Activated T-cell treated with anti-CD3 and anti-CD28 coated beads, Interleukin-2, amount 50 U/mL, for 72 hours (primary cell): ENCODE data around the gene CCDC87. TPM values are rescaled to one million over a fixed set of nuclear protein-coding genes. Genes with fewer than 3 reads are reported as not detected.
A peak's percentile ranks its signal among the peaks of the same experiment; 100 is the strongest.
"Not testable (repeated sequence)": the region's sequence is repeated elsewhere in the genome, so short reads cannot be mapped to it uniquely, and the experiment has no call there.

Experiments used
- ATAC-seq, 2 donors: fragments of 150-1000 bp; cut with Tn5 transposase; replicated peaks in 1 of 2; 2 replicates each; pipeline ENCODE4 v1.10.0; 2021; ENCODE audit warnings: moderate library complexity in 2 of 2, mild to moderate bottlenecking in 1 of 2
- DNase-seq, 2 donors: peaks; one replicate each; pipeline ENCODE4 v3.0.0; 2021 to 2022; ENCODE audit warnings: mixed read lengths in 1 of 2
- H3K27ac Mint-ChIP-seq: one replicate; pipeline ENCODE4 v1.8.0; 2022; ENCODE audit warnings: mild to moderate bottlenecking, moderate library complexity, mixed read lengths
- H3K27me3 Mint-ChIP-seq: one replicate; pipeline ENCODE4 v1.8.0; 2022; ENCODE audit warnings: low read depth, mixed read lengths
- H3K36me3 Mint-ChIP-seq, 2 donors: one replicate each; pipeline ENCODE4 v1.8.0; 2022; ENCODE audit warnings: mixed read lengths in 2 of 2, mild to moderate bottlenecking in 1 of 2; ENCODE audit not compliant: insufficient read depth in 2 of 2
- H3K4me1 Mint-ChIP-seq: one replicate; pipeline ENCODE4 v1.8.0; 2022; ENCODE audit warnings: low read depth, mixed read lengths
- H3K4me3 Mint-ChIP-seq, 2 donors: one replicate each; pipeline ENCODE4 v1.8.0; 2022; ENCODE audit warnings: mild to moderate bottlenecking in 2 of 2, mixed read lengths in 2 of 2, moderate library complexity in 2 of 2
- H3K9me3 Mint-ChIP-seq, 2 donors: one replicate each; pipeline ENCODE4 v1.8.0; 2022; ENCODE audit warnings: mixed read lengths in 2 of 2
- total RNA-seq, 2 donors: library from RNA; stranded (reverse); gene quantifications; one replicate each; pipeline ENCODE4 v1.2.3, GENCODE V29; 2022

CCDC87 gene
- under 1 TPM; 0.10 to 0.21 TPM for total RNA-seq

DNA sequence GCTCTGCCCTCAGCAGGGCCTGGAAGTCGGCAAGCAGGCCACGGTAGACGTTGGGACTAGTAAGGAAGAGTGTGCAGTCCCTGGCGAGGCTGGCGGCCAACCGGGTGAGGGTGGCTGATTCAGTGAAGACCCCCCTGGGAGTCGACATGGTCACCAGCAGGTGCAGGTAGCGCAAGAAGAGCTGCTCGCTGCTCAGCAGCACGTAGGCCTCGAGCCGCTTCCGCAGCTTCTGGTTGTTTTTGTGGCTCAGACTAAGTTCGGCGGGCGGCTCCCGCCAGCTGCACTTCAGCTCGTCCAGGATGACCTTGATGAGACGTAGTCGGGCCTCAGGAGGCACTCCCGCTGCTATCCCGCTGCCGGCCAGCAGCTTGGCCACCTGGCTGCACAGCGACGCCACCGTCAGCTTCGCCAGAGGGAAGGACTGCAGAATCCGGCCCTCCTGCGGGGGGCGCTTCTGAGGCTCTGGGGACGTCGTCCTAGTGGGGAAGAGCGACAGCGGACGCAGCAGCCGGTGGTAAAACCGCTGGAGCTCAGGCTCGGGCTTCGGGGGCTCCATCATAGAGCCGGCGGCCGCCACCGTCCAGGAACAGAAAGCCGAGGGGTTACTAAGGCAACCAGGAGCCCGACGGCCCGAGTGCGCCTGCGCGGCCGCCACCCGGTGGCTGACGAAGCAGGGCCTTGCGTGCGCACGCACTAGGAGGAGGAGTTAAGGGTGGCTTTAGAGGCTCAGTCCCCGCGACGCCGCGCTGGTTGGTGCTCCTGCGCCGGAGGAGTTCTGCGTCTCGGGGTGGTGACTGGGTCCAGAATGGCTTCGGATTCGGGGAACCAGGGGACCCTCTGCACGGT lies at the start of gene CCDC87, which contains the start of gene CCS:
Gene CCDC87 (minus strand): TSS at position 607 of the 846 bp plus-strand sequence. CDS start 48 bp downstream, at position 559.
Gene CCS (plus strand): TSS at position 729 of the 846 bp plus-strand sequence. CDS start 77 bp downstream, at position 806.
- peak; percentile 98 for DNase-seq
- Mint-ChIP-seq H3K36me3 (peaks cover 0 to 3% of the 10 kb centered on the region in 2 donors), H3K27me3 (no peaks in the 10 kb centered on the region), H3K27ac (peak within 1 kb of the TSS; percentile 98), H3K4me3 (peak within 1 kb of the TSS; percentile 100), H3K4me1 (peaks cover 42% of the 10 kb centered on the region), H3K9me3 (no peaks in the 10 kb centered on the region)
- peak; percentile 98 to 99 for ATAC-seq

DNA sequence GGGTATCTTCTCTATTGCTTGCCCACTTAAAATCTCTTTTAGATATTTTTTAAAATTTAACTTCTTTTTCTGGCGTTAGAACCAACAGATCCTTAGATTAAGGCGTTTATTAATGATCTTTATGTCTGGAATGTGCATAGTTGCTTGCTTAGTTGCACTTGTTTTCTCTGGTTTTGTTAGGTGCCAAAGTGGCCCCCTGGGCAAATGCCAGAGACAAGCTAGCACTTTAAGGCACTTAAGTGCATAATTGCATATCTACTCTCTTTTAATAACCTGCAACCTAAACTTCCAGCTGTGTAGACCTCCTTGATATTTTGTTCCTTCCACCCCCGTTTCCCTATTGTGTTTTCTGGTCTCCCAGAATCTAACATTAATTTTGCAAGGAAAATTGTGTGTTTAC lies 49.0 kb upstream of the CCDC87 start:
- Mint-ChIP-seq H3K9me3 (no peaks in the 10 kb centered on the region), H3K27me3 (no peaks in the 10 kb centered on the region), H3K27ac (peak overlapping the region; percentile 74), H3K4me1 (peaks cover 90% of the 10 kb centered on the region), H3K36me3 (peaks cover 38 to 71% of the 10 kb centered on the region in 2 donors), H3K4me3 (peak overlapping the region; percentile 89 to 97)
- ATAC-seq (no peak), DNase-seq (no peak)

DNA sequence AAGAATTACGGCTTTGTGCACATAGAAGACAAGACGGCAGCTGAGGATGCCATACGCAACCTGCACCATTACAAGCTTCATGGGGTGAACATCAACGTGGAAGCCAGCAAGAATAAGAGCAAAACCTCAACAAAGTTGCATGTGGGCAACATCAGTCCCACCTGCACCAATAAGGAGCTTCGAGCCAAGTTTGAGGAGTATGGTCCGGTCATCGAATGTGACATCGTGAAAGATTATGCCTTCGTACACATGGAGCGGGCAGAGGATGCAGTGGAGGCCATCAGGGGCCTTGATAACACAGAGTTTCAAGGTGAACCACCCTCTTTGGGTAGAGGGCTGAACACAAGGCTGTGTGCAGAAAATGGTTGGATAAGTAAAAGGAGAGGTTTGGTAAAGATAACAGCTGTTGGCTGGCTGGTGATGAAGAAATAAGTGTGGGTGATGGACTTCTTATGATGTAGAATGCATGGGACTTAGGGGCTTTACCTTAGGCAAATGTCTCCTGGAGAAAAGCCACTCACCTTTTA lies 47.0 kb upstream of the CCDC87 start:
- not testable (repeated sequence) for H3K27me3 Mint-ChIP-seq, H3K9me3 Mint-ChIP-seq, ATAC-seq, DNase-seq
- Mint-ChIP-seq H3K4me1 (peaks cover 78% of the 10 kb centered on the region), H3K36me3 (peaks cover 31 to 52% of the 10 kb centered on the region in 2 donors), H3K4me3 (peak overlapping the region; percentile 89 to 97), H3K27ac (peak overlapping the region; percentile 85)

DNA sequence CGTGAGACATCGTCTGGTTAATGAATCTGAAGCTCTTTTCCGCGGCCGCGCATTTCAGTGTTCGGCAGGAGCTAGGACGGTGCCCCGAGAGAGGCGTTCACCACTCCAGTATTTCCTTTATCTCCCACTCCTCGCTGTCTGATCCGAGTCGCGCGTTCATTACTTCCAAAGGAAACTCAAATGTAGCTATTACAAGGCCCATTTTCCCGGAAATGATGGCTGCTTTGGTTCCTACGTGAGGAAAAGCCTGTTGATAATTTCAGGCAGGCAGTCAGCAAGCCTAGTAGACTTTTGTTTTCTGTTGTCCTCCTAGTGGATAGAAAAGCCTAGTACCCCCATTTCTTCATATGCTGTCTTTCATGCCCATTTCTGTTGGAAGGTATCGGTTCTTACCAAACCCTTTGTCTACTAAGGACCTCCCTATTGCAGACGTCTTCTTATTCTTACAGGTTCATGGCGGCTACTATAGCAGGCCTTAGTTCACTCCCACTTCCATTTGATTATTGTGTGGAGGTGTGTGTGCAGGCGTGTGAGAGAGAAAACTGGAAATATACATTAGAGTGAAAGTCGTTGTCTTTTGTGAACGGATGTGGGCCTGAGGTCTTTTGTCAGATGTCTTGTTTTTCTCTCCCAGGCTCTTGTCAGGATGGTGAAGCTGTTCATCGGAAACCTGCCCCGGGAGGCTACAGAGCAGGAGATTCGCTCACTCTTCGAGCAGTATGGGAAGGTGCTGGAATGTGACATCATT lies 46.4 kb upstream of the CCDC87 start:
- ATAC-seq (no peak), DNase-seq (peak; percentile 22 to 31)

GRCh38 chr11:66638177-66639065 lies 45.6 kb upstream of the CCDC87 start, which contains the start of gene RBM4:
TSS of gene RBM4 (plus strand) at chr11:66638703. CDS start at chr11:66639712, 1,009 bp downstream.
- Mint-ChIP-seq H3K9me3 (no peaks in the 10 kb centered on the region), H3K36me3 (peaks cover 31 to 49% of the 10 kb centered on the region in 2 donors), H3K27me3 (no peaks in the 10 kb centered on the region), H3K4me1 (peaks cover 70% of the 10 kb centered on the region), H3K4me3 (peak within 1 kb of the TSS; percentile 89 to 97), H3K27ac (peak within 1 kb of the TSS; percentile 85)
- DNase-seq: peak; percentile 93 to 98
- peak; percentile 94 to 95 for ATAC-seq

More for the DNA sequence above, 46.4 kb upstream of the CCDC87 start:
- H3K27ac Mint-ChIP-seq: peak overlapping the region; percentile 85
- no peaks in the 10 kb centered on the region for H3K9me3 Mint-ChIP-seq
- peaks cover 31 to 52% of the 10 kb centered on the region in 2 donors for H3K36me3 Mint-ChIP-seq
- H3K4me3 Mint-ChIP-seq: peak overlapping the region; percentile 89 to 97
- H3K4me1 Mint-ChIP-seq: peaks cover 78% of the 10 kb centered on the region
- H3K27me3 Mint-ChIP-seq: no peaks in the 10 kb centered on the region

- H3K27me3 Mint-ChIP-seq: no peaks in the 10 kb centered on the region
- H3K36me3 Mint-ChIP-seq: peaks cover 25 to 45% of the 10 kb centered on the region in 2 donors
- ATAC-seq: no peak
- H3K27ac Mint-ChIP-seq: peak overlapping the region; percentile 85
- no peak for DNase-seq
- no peaks in the 10 kb centered on the region for H3K9me3 Mint-ChIP-seq
- peak overlapping the region; percentile 89 to 97 for H3K4me3 Mint-ChIP-seq
- H3K4me1 Mint-ChIP-seq: peaks cover 62% of the 10 kb centered on the region
These were observed 44.8 kb upstream of the CCDC87 start for GRCh38 chr11:66637557-66638176.

GRCh38 chr11:66636411-66636810 lies 43.5 kb upstream of the CCDC87 start:
- H3K9me3 Mint-ChIP-seq: no peaks in the 10 kb centered on the region
- H3K36me3 Mint-ChIP-seq: peaks cover 23 to 42% of the 10 kb centered on the region in 2 donors
- H3K27ac Mint-ChIP-seq: no peak overlapping the region
- H3K4me3 Mint-ChIP-seq: no peak overlapping the region
- ATAC-seq (no peak), DNase-seq (no peak)
- no peaks in the 10 kb centered on the region for H3K27me3 Mint-ChIP-seq
- H3K4me1 Mint-ChIP-seq: peaks cover 50% of the 10 kb centered on the region

GRCh38 chr11:66632952-66633351 lies 40.1 kb upstream of the CCDC87 start:
- Mint-ChIP-seq H3K9me3 (no peaks in the 10 kb centered on the region), H3K4me1 (peaks cover 45% of the 10 kb centered on the region), H3K4me3 (no peak overlapping the region), H3K27ac (no peak overlapping the region), H3K27me3 (no peaks in the 10 kb centered on the region), H3K36me3 (peaks cover 14 to 42% of the 10 kb centered on the region in 2 donors)
- DNase-seq (no peak), ATAC-seq (no peak)

DNA sequence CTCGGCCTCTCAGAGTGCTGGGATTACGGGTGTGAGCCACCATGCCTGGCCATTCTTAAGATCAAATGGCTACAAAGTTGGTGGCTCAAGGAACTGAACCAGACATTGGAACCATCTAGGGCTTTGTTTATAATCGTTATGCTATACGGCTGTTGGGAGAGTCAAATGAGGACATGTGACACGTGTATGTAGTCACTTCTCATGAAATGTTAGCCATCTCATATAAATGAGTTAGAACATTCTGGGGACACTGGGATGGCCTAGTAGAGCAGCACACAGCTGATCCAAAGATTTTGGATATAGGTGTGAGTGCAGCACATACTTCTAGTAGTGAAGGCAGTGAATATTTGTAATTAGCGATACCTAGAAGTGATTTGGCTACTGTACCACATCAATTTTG lies 39.0 kb upstream of the CCDC87 start:
- Mint-ChIP-seq H3K4me3 (no peak overlapping the region), H3K36me3 (peaks cover 18 to 49% of the 10 kb centered on the region in 2 donors), H3K9me3 (no peaks in the 10 kb centered on the region), H3K4me1 (peaks cover 39% of the 10 kb centered on the region), H3K27ac (peak overlapping the region; percentile 38), H3K27me3 (no peaks in the 10 kb centered on the region)
- no peak for DNase-seq
- ATAC-seq: no peak

- peaks cover 19 to 52% of the 10 kb centered on the region in 2 donors for H3K36me3 Mint-ChIP-seq
- no peaks in the 10 kb centered on the region for H3K27me3 Mint-ChIP-seq
- H3K4me3 Mint-ChIP-seq: no peak overlapping the region
- peak overlapping the region; percentile 68 for H3K27ac Mint-ChIP-seq
- H3K4me1 Mint-ChIP-seq: peaks cover 27% of the 10 kb centered on the region
- no peak for ATAC-seq
- no peaks in the 10 kb centered on the region for H3K9me3 Mint-ChIP-seq
- no peak for DNase-seq
These were observed 36.5 kb upstream of the CCDC87 start for GRCh38 chr11:66629356-66629755.

DNA sequence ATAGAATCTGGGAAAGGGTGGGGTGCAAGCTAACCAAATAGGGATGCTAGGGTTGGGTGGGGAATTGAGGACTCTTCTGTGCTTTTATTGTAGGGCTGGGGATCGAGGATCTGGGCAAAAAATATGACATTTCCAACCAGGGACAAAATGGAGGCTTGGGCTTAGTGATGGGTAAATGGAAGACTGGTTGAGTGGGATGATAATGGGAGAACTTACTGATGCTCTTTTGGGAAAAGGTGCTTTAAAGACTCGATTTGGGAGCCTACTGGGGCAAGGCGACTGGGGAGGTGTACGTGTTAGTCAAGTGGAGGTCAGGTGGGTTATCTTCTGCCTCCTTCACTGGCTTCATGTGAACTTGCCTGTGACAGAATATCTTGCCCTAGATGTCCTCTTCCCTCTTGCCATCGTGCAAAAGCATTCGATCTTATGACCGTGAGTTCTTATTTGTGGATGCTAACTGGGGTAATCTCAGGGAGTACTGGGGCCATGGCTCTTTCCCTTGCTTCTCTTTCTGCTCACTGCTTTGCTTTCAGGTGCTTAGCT lies 35.3 kb upstream of the CCDC87 start:
- ATAC-seq: no peak
- peak overlapping the region; percentile 12 for H3K27ac Mint-ChIP-seq

More for the DNA sequence above, 35.3 kb upstream of the CCDC87 start:
- DNase-seq: no peak
- H3K9me3 Mint-ChIP-seq: no peaks in the 10 kb centered on the region
- no peak overlapping the region for H3K4me3 Mint-ChIP-seq
- H3K4me1 Mint-ChIP-seq: peaks cover 36% of the 10 kb centered on the region
- H3K36me3 Mint-ChIP-seq: peaks cover 23 to 59% of the 10 kb centered on the region in 2 donors
- no peaks in the 10 kb centered on the region for H3K27me3 Mint-ChIP-seq
